A673 (cell line): ENCODE measurements around the gene GSTT2B. TPM values are rescaled to one million over a fixed set of nuclear protein-coding genes. Genes with fewer than 3 reads are reported as not detected.

ENCODE experiments used
- BruUV-seq: library from RNA; stranded (reverse); fragments of 400-500 nt; replicated peaks from 2 replicates; lab custom pipeline; 2021; lab: Mats Ljungman, UMichigan
- CTCF ChIA-PET: fragments of 300-600 bp; sonication (Branson Sonifier 250); formaldehyde crosslinking; loops from one replicate; lab custom pipeline; 2022; ENCODE audit warnings: antibody characterized with exemption; lab: Charles Lee
- POLR2A ChIA-PET: fragments of 300-600 bp; sonication (Branson Sonifier 250); formaldehyde crosslinking; loops from one replicate; lab custom pipeline; 2022; ENCODE audit warnings: antibody characterized with exemption; ENCODE audit not compliant: low non-redundant PET; lab: Charles Lee
- DNase-seq: peaks from one replicate; pipeline ENCODE4 v3.0.0-alpha.2; 2015; ENCODE audit warnings: low spot score
- H3K27ac ChIP-seq: fragments of 200-600 bp; sonication (generic); 2 replicates; pipeline ENCODE4 v1.5.1; 2016; ENCODE audit warnings: mixed run types, low read depth, mild to moderate bottlenecking, mixed read lengths, antibody characterized with exemption, low read length; ENCODE audit not compliant: poor library complexity, severe bottlenecking
- H3K27me3 ChIP-seq: fragments of 200-600 bp; sonication (generic); replicated peaks from 2 replicates; pipeline ENCODE4 v1.6.1; 2017; ENCODE audit warnings: mixed run types, low read depth, mild to moderate bottlenecking, mixed read lengths, antibody characterized with exemption, low read length; ENCODE audit not compliant: insufficient read depth, poor library complexity
- H3K36me3 ChIP-seq: fragments of 200-600 bp; sonication (generic); 2 replicates; pipeline ENCODE4 v1.6.1; 2016; ENCODE audit warnings: mixed run types, mild to moderate bottlenecking, mixed read lengths, antibody characterized with exemption, low read length; ENCODE audit not compliant: insufficient read depth, poor library complexity, severe bottlenecking
- H3K4me1 ChIP-seq: fragments of 200-600 bp; sonication (generic); 2 replicates; pipeline ENCODE4 v1.6.1; 2017; ENCODE audit warnings: mixed run types, mild to moderate bottlenecking, mixed read lengths, antibody characterized with exemption, low read length; ENCODE audit not compliant: insufficient read depth, poor library complexity, severe bottlenecking
- H3K4me3 ChIP-seq: fragments of 200-600 bp; sonication (generic); 2 replicates; pipeline ENCODE4 v1.5.1; 2016; ENCODE audit warnings: low read depth, mixed run types, mild to moderate bottlenecking, mixed read lengths, low read length; ENCODE audit not compliant: poor library complexity, severe bottlenecking
- H3K9me3 ChIP-seq: fragments of 200-600 bp; sonication (generic); 2 replicates; pipeline ENCODE4 v1.6.1; 2016; ENCODE audit warnings: mixed run types, low read depth, mild to moderate bottlenecking, mixed read lengths, antibody characterized with exemption, low read length; ENCODE audit not compliant: poor library complexity, severe bottlenecking
- CTCF ChIP-seq: fragments of 300-800, 200-600 bp; sonication (generic); conservative IDR thresholded peaks from 2 replicates; pipeline ENCODE4 v1.5.1; 2017; ENCODE audit warnings: low read depth, mild to moderate bottlenecking, antibody characterized with exemption, low read length, moderate library complexity, mixed read lengths
- EZH2 ChIP-seq: fragments of 200-600 bp; sonication (generic); IDR thresholded peaks from 2 replicates; pipeline ENCODE4 v1.6.1; 2017; ENCODE audit warnings: borderline replicate concordance, low read depth, mild to moderate bottlenecking, mixed read lengths, antibody characterized with exemption, low read length; ENCODE audit not compliant: poor library complexity, severe bottlenecking
- intact Hi-C: fragments of 100-400 bp; cut with micrococcal nuclease; formaldehyde crosslinking; loops from one replicate; pipeline ENCODE4 v1.10.0; 2022; ENCODE audit not compliant: unreplicated experiment
- total RNA-seq: library from RNA; stranded (reverse); gene quantifications from 2 replicates; pipeline ENCODE4 v1.2.3, GENCODE V29; 2021

GSTT2B gene
- total RNA-seq, 1 experiment from 2014 or later: 0.54 TPM

GRCh38 chr22:24003887-24004286 lies 42.9 kb upstream of the GSTT2B start:
- TF ChIP-seq EZH2 (no peak), CTCF (no peak)
- intact Hi-C loops: no loop called here
- Histone ChIP-seq H3K36me3 (no peaks in the 10 kb centered on the region), H3K27ac (no peak overlapping the region), H3K4me1 (no peaks in the 10 kb centered on the region), H3K4me3 (no peak overlapping the region), H3K9me3 (no peaks in the 10 kb centered on the region), H3K27me3 (no peaks in the 10 kb centered on the region)
- DNase-seq: no peak
- ChIA-PET CTCF (no interaction called here), POLR2A (no interaction called here)
- BruUV-seq: no TSS peak

- Histone ChIP-seq H3K36me3 (no peaks in the 10 kb centered on the region), H3K4me3 (no peak overlapping the region), H3K27me3 (no peaks in the 10 kb centered on the region), H3K4me1 (no peaks in the 10 kb centered on the region), H3K27ac (no peak overlapping the region), H3K9me3 (no peaks in the 10 kb centered on the region)
- ChIA-PET POLR2A (no interaction called here), CTCF (no interaction called here)
- no peak for DNase-seq
- no TSS peak for BruUV-seq
- intact Hi-C loops: no loop called here
- TF ChIP-seq CTCF (no peak), EZH2 (no peak)
Observed at GRCh38 chr22:24002851-24003250, 41.9 kb upstream of the GSTT2B start.

GRCh38 chr22:24002272-24002671 lies 41.3 kb upstream of the GSTT2B start:
- intact Hi-C loops: no loop called here
- POLR2A ChIA-PET: interaction anchor here (0.6 kb wide), 1 partner anchor 88 kb away, joined by 5 read pairs; no protein-coding TSS in a partner anchor
- TF ChIP-seq EZH2 (no peak), CTCF (no peak)
- H3K4me1 ChIP-seq: no peaks in the 10 kb centered on the region
- H3K27me3 ChIP-seq: no peaks in the 10 kb centered on the region
- no TSS peak for BruUV-seq
- no peak overlapping the region for H3K27ac ChIP-seq
- DNase-seq: no peak
- no peaks in the 10 kb centered on the region for H3K36me3 ChIP-seq
- no peaks in the 10 kb centered on the region for H3K9me3 ChIP-seq
- no peak overlapping the region for H3K4me3 ChIP-seq
- CTCF ChIA-PET: no interaction called here
